H9 (cell line): ENCODE results near the gene PACSIN3. TPM values are rescaled to one million over a fixed set of nuclear protein-coding genes. Genes with fewer than 3 reads are reported as not detected.

ENCODE experiments used
- DNase-seq: peaks from one replicate; pipeline ENCODE4 v3.0.0-alpha.2; 2017
- H2AFZ ChIP-seq: one replicate; pipeline ENCODE4 v1.6.1; 2013; ENCODE audit warnings: mild to moderate bottlenecking, low read length, control low read depth, moderate library complexity
- H2AK5ac ChIP-seq: 2 replicates; pipeline ENCODE4 v1.6.1; 2013; ENCODE audit warnings: low read length, control low read depth, mixed read lengths; ENCODE audit not compliant: insufficient read length
- H2BK120ac ChIP-seq: one replicate; pipeline ENCODE4 v1.6.1; 2013; ENCODE audit warnings: low read depth, mild to moderate bottlenecking, low read length, control low read depth, inconsistent platforms; ENCODE audit not compliant: poor library complexity, severe bottlenecking
- H2BK12ac ChIP-seq: 2 replicates; pipeline ENCODE4 v1.6.1; 2013; ENCODE audit warnings: low read length, control low read depth, mixed read lengths, low read depth; ENCODE audit not compliant: insufficient read length
- H2BK15ac ChIP-seq: 2 replicates; pipeline ENCODE4 v1.6.1; 2013; ENCODE audit warnings: low read depth, low read length, control low read depth
- H2BK20ac ChIP-seq: one replicate; pipeline ENCODE4 v1.6.1; 2013; ENCODE audit warnings: low read depth, mild to moderate bottlenecking, low read length, control low read depth, inconsistent platforms; ENCODE audit not compliant: poor library complexity, severe bottlenecking
- H2BK5ac ChIP-seq: 2 replicates; pipeline ENCODE4 v1.6.1; 2013; ENCODE audit warnings: low read length, control low read depth, mixed read lengths; ENCODE audit not compliant: insufficient read length
- H3K14ac ChIP-seq: 2 replicates; pipeline ENCODE4 v1.6.1; 2013; ENCODE audit warnings: low read length, control low read depth; ENCODE audit not compliant: insufficient read depth
- H3K18ac ChIP-seq: 2 replicates; pipeline ENCODE4 v1.6.1; 2013; ENCODE audit warnings: low read depth, mild to moderate bottlenecking, mixed read lengths, low read length, control low read depth; ENCODE audit not compliant: insufficient read length
- H3K23ac ChIP-seq: 2 replicates; pipeline ENCODE4 v1.6.1; 2013; ENCODE audit warnings: low read length, control low read depth, mixed read lengths, low read depth; ENCODE audit not compliant: insufficient read length
- H3K23me2 ChIP-seq: 2 replicates; pipeline ENCODE4 v1.6.1; 2013; ENCODE audit warnings: low read depth, mild to moderate bottlenecking, mixed read lengths, low read length, control low read depth; ENCODE audit not compliant: insufficient read length, poor library complexity, severe bottlenecking
- H3K27ac ChIP-seq: 2 replicates; pipeline ENCODE4 v1.5.1; 2013; ENCODE audit warnings: low read length, control low read depth, mixed read lengths, low read depth; ENCODE audit not compliant: insufficient read length
- H3K27me3 ChIP-seq: 2 replicates; pipeline ENCODE4 v1.6.1; 2013; ENCODE audit warnings: low read length, control low read depth, inconsistent platforms; ENCODE audit not compliant: insufficient read depth
- H3K4ac ChIP-seq: 2 replicates; pipeline ENCODE4 v1.6.1; 2013; ENCODE audit warnings: low read depth, mild to moderate bottlenecking, control low read depth, inconsistent platforms, low read length, moderate library complexity
- H3K4me1 ChIP-seq: 2 replicates; pipeline ENCODE4 v1.6.1; 2013; ENCODE audit warnings: low read length, control low read depth, inconsistent platforms; ENCODE audit not compliant: insufficient read depth
- H3K4me2 ChIP-seq: 2 replicates; pipeline ENCODE4 v1.6.1; 2013; ENCODE audit warnings: low read length, control low read depth, mixed read lengths; ENCODE audit not compliant: insufficient read length, insufficient read depth
- H3K56ac ChIP-seq: 2 replicates; pipeline ENCODE4 v1.6.1; 2013; ENCODE audit warnings: low read depth, mild to moderate bottlenecking, mixed read lengths, low read length, control low read depth; ENCODE audit not compliant: insufficient read length
- H3K79me1 ChIP-seq: 2 replicates; pipeline ENCODE4 v1.6.1; 2013; ENCODE audit warnings: low read depth, mild to moderate bottlenecking, moderate library complexity, low read length, control low read depth, inconsistent platforms; ENCODE audit not compliant: insufficient read depth, poor library complexity, severe bottlenecking
- H3K79me2 ChIP-seq: 2 replicates; pipeline ENCODE4 v1.6.1; 2013; ENCODE audit warnings: low read length, control low read depth, inconsistent platforms; ENCODE audit not compliant: insufficient read depth
- H3K9ac ChIP-seq: 2 replicates; pipeline ENCODE4 v1.6.1; 2013; ENCODE audit warnings: low read length, control low read depth, mixed read lengths; ENCODE audit not compliant: insufficient read length; ENCODE audit errors: extremely low read depth
- H3K9me3 ChIP-seq: one replicate; pipeline ENCODE4 v1.6.1; 2013; ENCODE audit warnings: low read depth, low read length, inconsistent platforms; ENCODE audit not compliant: control insufficient read depth
- H3T11ph ChIP-seq: one replicate; pipeline ENCODE4 v1.6.1; 2013; ENCODE audit warnings: mild to moderate bottlenecking, low read length, control low read depth, inconsistent platforms
- H4K20me1 ChIP-seq: one replicate; pipeline ENCODE4 v1.6.1; 2013; ENCODE audit not compliant: control insufficient read depth, insufficient read length, insufficient read depth
- H4K5ac ChIP-seq: 2 replicates; pipeline ENCODE4 v1.6.1; 2013; ENCODE audit warnings: low read depth, mild to moderate bottlenecking, mixed read lengths, low read length, control low read depth; ENCODE audit not compliant: insufficient read length
- H4K8ac ChIP-seq: replicated peaks from 2 replicates; pipeline ENCODE4 v1.6.1; 2013; ENCODE audit warnings: low read length, control low read depth, mixed read lengths, low read depth; ENCODE audit not compliant: insufficient read length
- H4K91ac ChIP-seq: 2 replicates; pipeline ENCODE4 v1.6.1; 2013; ENCODE audit warnings: low read depth, mild to moderate bottlenecking, moderate library complexity, mixed read lengths, low read length, control low read depth; ENCODE audit not compliant: insufficient read length
- H3K27ac Mint-ChIP-seq, 3 experiments: 2 replicates in 2 of 3; 3 replicates in 1 of 3; pipeline ENCODE4 v1.8.0; 2020 to 2021; ENCODE audit warnings: mixed read lengths in 3 of 3, mild to moderate bottlenecking in 1 of 3, moderate library complexity in 1 of 3
- H3K27me3 Mint-ChIP-seq: 2 replicates; pipeline ENCODE4 v1.8.0; 2021; ENCODE audit warnings: low read depth, mild to moderate bottlenecking, moderate library complexity, mixed read lengths
- H3K36me3 Mint-ChIP-seq, 3 experiments: 2 replicates in 2 of 3; 3 replicates in 1 of 3; pipeline ENCODE4 v1.8.0; 2020 to 2021; ENCODE audit warnings: low read depth in 3 of 3, mixed read lengths in 3 of 3; ENCODE audit not compliant: insufficient read depth in 1 of 3
- H3K4me1 Mint-ChIP-seq, 2 experiments: 2 replicates each; pipeline ENCODE4 v1.8.0; 2020; ENCODE audit warnings: mixed read lengths in 2 of 2
- H3K4me3 Mint-ChIP-seq, 2 experiments: 2 replicates in 1 of 2; 3 replicates in 1 of 2; pipeline ENCODE4 v1.8.0; 2020 to 2021; ENCODE audit warnings: mild to moderate bottlenecking in 2 of 2, mixed read lengths in 2 of 2, moderate library complexity in 1 of 2
- H3K9me3 Mint-ChIP-seq, 2 experiments: 2 replicates in 1 of 2; 3 replicates in 1 of 2; pipeline ENCODE4 v1.8.0; 2020; ENCODE audit warnings: mild to moderate bottlenecking in 2 of 2, mixed read lengths in 2 of 2, moderate library complexity in 1 of 2
- WGBS: extraction: QIAGEN DNeasy Blood & Tissue Kit; methylation state at CpG from one replicate; pipeline ENCODE4 v1.1.7; 2013; ENCODE audit warnings: missing lambda C conversion rate, low lambda C conversion rate, mixed read lengths; ENCODE audit not compliant: insufficient read length; ENCODE audit errors: extremely low coverage; 5-methylcytosine and 5-hydroxymethylcytosine counted together
- total RNA-seq: library from RNA; stranded (reverse); gene quantifications from 2 replicates; pipeline ENCODE4 v1.2.1, GENCODE V29; 2021
- TF ChIP-seq, protein P1 (sequence below): fragments of 200-600 bp; sonication (generic); conservative IDR thresholded peaks from 3 replicates; pipeline ENCODE4 v1.8.0; 2021; ENCODE audit warnings: antibody characterized with exemption, mild to moderate bottlenecking

Gene PACSIN3
- total RNA-seq, 1 experiment from 2014 or later: 63.0 TPM

DNA sequence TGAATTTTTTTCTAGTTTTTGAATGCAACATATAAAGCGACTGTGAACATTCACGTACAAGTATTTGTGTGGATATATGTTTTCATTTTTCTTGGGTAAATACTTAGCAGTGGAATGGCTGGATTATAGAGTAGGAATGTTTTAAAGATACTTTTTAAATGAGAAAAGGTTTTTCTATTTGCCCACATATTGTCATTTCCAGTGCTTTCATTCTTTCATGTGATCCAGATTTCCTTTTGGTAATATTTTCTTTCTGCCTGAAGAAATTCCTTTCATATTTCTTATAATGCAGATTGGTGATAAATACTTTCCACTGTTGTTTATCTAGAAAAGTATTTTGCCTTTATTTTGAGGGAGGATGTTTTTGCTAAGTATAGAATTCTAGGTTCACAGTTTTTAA lies 36.5 kb upstream of the PACSIN3 start:
- WGBS: no CpG with 5 or more reads among the region's 2 CpGs
- Histone ChIP-seq H3K4me1 (no peaks in the 10 kb centered on the region), H4K91ac (no peak overlapping the region), H3K4me2 (no peak overlapping the region), H2BK5ac (no peak overlapping the region), H3K27ac (no peak overlapping the region), H4K20me1 (no peaks in the 10 kb centered on the region), H3K79me2 (no peaks in the 10 kb centered on the region), H3K14ac (no peak overlapping the region), H2BK12ac (no peak overlapping the region), H4K5ac (no peak overlapping the region), H2BK120ac (no peak overlapping the region), H3K9ac (no peak overlapping the region), H2AFZ (no peak overlapping the region), H2BK15ac (no peak overlapping the region), H3K9me3 (no peaks in the 10 kb centered on the region), H3K79me1 (no peaks in the 10 kb centered on the region), H3K23me2 (no peaks in the 10 kb centered on the region), H3K27me3 (no peaks in the 10 kb centered on the region), H3T11ph (no peak overlapping the region), H2BK20ac (no peak overlapping the region), H3K4ac (no peak overlapping the region), H3K18ac (no peak overlapping the region), H3K23ac (no peak overlapping the region), H4K8ac (no peak overlapping the region), H2AK5ac (no peak overlapping the region), H3K56ac (no peak overlapping the region)
- H3K4me3 Mint-ChIP-seq: no peak overlapping the region
- no peak for DNase-seq
- H3K27me3 Mint-ChIP-seq: no peaks in the 10 kb centered on the region
- H3K36me3 Mint-ChIP-seq: peaks cover 1 to 73% (median 73%) of the 10 kb centered on the region in 3 experiments; a peak in 4 of 7 replicates
- H3K27ac Mint-ChIP-seq: no peak overlapping the region
- peaks cover 9% of the 10 kb centered on the region in 2 experiments for H3K4me1 Mint-ChIP-seq
- H3K9me3 Mint-ChIP-seq: no peaks in the 10 kb centered on the region
- TF ChIP-seq, protein P1, sequence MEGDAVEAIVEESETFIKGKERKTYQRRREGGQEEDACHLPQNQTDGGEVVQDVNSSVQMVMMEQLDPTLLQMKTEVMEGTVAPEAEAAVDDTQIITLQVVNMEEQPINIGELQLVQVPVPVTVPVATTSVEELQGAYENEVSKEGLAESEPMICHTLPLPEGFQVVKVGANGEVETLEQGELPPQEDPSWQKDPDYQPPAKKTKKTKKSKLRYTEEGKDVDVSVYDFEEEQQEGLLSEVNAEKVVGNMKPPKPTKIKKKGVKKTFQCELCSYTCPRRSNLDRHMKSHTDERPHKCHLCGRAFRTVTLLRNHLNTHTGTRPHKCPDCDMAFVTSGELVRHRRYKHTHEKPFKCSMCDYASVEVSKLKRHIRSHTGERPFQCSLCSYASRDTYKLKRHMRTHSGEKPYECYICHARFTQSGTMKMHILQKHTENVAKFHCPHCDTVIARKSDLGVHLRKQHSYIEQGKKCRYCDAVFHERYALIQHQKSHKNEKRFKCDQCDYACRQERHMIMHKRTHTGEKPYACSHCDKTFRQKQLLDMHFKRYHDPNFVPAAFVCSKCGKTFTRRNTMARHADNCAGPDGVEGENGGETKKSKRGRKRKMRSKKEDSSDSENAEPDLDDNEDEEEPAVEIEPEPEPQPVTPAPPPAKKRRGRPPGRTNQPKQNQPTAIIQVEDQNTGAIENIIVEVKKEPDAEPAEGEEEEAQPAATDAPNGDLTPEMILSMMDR: no peak
